ENCODE measurements around the gene ZFYVE19. TPM values are rescaled to one million over a fixed set of nuclear protein-coding genes. Genes with fewer than 3 reads are reported as not detected.

ZFYVE19 gene
- polyA plus RNA-seq, 3 donors: 8.2 to 62.9 (median 10.3) TPM

DNA sequence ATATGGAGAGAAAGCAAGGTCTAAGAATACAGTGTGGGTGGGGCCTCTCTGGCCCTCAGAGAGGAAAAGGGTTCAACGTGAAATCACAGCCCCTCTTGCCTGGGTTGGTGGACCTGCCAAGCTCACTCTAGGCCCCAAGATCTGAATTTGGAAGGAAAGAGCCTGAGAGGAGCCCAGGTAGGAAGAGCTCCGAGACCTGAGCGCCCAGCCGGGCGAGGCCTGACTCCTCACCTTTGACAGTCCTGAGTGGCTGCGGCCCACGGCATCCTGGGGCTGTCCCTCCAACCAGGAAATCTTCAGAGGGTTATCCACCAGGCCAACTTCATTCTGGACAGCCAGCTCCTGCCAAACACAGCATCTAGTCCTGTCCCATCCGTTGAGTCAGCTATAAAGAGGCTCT is 33.4 kb upstream of the ZFYVE19 start:
- Mint-ChIP-seq H3K27ac (peak overlapping the region in 1 of 7 donors; percentile 75), H3K4me1 (peaks cover 19% of the 10 kb centered on the region), H3K9me3 (no peaks in the 10 kb centered on the region), H3K36me3 (peaks cover 64 to 82% of the 10 kb centered on the region in 2 donors), H3K4me3 (no peak overlapping the region), H3K27me3 (ENCODE audit: low read depth in 3 of 3) (peaks cover 0 to 2% (median 1%) of the 10 kb centered on the region in 3 donors)
- DNase-seq: no peak
- Histone ChIP-seq H3K27ac (ENCODE audit: low read depth in 1 of 2, low read length in 2 of 2) (no peak overlapping the region), H3K9me3 (replicated peaks in 1 of 2; ENCODE audit: control insufficient read depth in 1 of 2, insufficient read depth in 1 of 2, low read length in 2 of 2) (no peaks in the 10 kb centered on the region), H3K4me3 (replicated peaks in 1 of 3; ENCODE audit: low read depth in 2 of 3, low read length in 3 of 3) (no peak overlapping the region), H3K4me2 (replicated peaks; ENCODE audit: extremely low read depth, low read length, poor library complexity, severe bottlenecking) (no peak overlapping the region), H2AFZ (ENCODE audit: insufficient read depth, low read depth, low read length, poor library complexity, severe bottlenecking) (no peak overlapping the region), H3K36me3 (replicated peaks in 1 of 2; ENCODE audit: control insufficient read depth in 1 of 2, insufficient read depth in 2 of 2, low read length in 2 of 2) (peaks cover 46 to 79% of the 10 kb centered on the region in 2 donors), H3K79me2 (ENCODE audit: insufficient read depth, low read length) (no peaks in the 10 kb centered on the region), H3K27me3 (ENCODE audit: control insufficient read depth in 2 of 2, insufficient read depth in 2 of 2, low read length in 2 of 2) (no peaks in the 10 kb centered on the region), H4K20me1 (ENCODE audit: insufficient read depth, low read length) (no peaks in the 10 kb centered on the region), H3K4me1 (ENCODE audit: control insufficient read depth in 1 of 2, insufficient read depth in 2 of 2, low read length in 2 of 2) (peaks cover 17 to 19% of the 10 kb centered on the region in 2 donors), H3K9ac (ENCODE audit: insufficient read depth, low read length, poor library complexity, severe bottlenecking) (no peak overlapping the region)
- 94% methylated on average over 8 of the region's 8 CpGs for WGBS (ENCODE audit: insufficient coverage)
- TF ChIP-seq, protein P1, sequence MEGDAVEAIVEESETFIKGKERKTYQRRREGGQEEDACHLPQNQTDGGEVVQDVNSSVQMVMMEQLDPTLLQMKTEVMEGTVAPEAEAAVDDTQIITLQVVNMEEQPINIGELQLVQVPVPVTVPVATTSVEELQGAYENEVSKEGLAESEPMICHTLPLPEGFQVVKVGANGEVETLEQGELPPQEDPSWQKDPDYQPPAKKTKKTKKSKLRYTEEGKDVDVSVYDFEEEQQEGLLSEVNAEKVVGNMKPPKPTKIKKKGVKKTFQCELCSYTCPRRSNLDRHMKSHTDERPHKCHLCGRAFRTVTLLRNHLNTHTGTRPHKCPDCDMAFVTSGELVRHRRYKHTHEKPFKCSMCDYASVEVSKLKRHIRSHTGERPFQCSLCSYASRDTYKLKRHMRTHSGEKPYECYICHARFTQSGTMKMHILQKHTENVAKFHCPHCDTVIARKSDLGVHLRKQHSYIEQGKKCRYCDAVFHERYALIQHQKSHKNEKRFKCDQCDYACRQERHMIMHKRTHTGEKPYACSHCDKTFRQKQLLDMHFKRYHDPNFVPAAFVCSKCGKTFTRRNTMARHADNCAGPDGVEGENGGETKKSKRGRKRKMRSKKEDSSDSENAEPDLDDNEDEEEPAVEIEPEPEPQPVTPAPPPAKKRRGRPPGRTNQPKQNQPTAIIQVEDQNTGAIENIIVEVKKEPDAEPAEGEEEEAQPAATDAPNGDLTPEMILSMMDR (IDR thresholded peaks at IDR 0.05): no peak
- intact Hi-C loops (cut with micrococcal nuclease): no loop called here

DNA sequence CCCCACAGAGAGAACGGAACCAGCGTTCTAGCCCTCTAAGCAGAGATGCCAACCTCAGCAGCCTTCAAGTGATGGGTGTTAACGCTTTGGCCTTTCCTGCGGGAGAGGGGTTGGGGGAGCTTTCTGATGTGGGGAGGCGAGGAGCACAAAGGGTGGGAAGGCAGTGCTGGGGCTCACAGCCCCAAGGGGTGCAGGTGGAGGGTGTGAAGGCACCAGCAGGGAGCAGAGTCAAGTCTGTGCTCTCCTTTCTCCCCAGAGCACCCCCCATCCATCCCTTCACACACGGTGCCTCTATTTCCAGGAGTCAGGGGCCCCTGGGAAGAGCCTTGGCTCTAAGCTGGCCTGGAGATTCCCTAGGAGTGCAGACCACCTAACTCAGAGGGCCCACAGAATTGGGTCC is 33.0 kb upstream of the ZFYVE19 start:
- H2AFZ ChIP-seq (ENCODE audit: insufficient read depth, low read depth, low read length, poor library complexity, severe bottlenecking): no peak overlapping the region
- no peak for DNase-seq
- WGBS (ENCODE audit: insufficient coverage): no CpG with 5 or more reads among the region's 6 CpGs
- no peaks in the 10 kb centered on the region for H3K27me3 ChIP-seq (ENCODE audit: control insufficient read depth in 2 of 2, insufficient read depth in 2 of 2, low read length in 2 of 2)
- no peak overlapping the region for H3K4me3 ChIP-seq (replicated peaks in 1 of 3; ENCODE audit: low read depth in 2 of 3, low read length in 3 of 3)
- no peaks in the 10 kb centered on the region for H3K79me2 ChIP-seq (ENCODE audit: insufficient read depth, low read length)
- no peaks in the 10 kb centered on the region for H3K9me3 Mint-ChIP-seq
- peak overlapping the region in 1 of 7 donors; percentile 33 for H3K27ac Mint-ChIP-seq
- no peak overlapping the region for H3K4me2 ChIP-seq (replicated peaks; ENCODE audit: extremely low read depth, low read length, poor library complexity, severe bottlenecking)
- peaks cover 15% of the 10 kb centered on the region for H3K4me1 Mint-ChIP-seq
- no peak overlapping the region for H3K9ac ChIP-seq (ENCODE audit: insufficient read depth, low read length, poor library complexity, severe bottlenecking)
- no peaks in the 10 kb centered on the region for H3K9me3 ChIP-seq (replicated peaks in 1 of 2; ENCODE audit: control insufficient read depth in 1 of 2, insufficient read depth in 1 of 2, low read length in 2 of 2)
- H3K4me1 ChIP-seq (ENCODE audit: control insufficient read depth in 1 of 2, insufficient read depth in 2 of 2, low read length in 2 of 2): peaks cover 13 to 15% of the 10 kb centered on the region in 2 donors
- H3K36me3 ChIP-seq (replicated peaks in 1 of 2; ENCODE audit: control insufficient read depth in 1 of 2, insufficient read depth in 2 of 2, low read length in 2 of 2): peaks cover 50 to 83% of the 10 kb centered on the region in 2 donors
- TF ChIP-seq, protein P1 (IDR thresholded peaks at IDR 0.05): no peak
- H3K36me3 Mint-ChIP-seq: peaks cover 62 to 83% of the 10 kb centered on the region in 2 donors
- no peaks in the 10 kb centered on the region for H4K20me1 ChIP-seq (ENCODE audit: insufficient read depth, low read length)
- no peak overlapping the region for H3K27ac ChIP-seq (ENCODE audit: low read depth in 1 of 2, low read length in 2 of 2)
- no peak overlapping the region for H3K4me3 Mint-ChIP-seq
- intact Hi-C loops (cut with micrococcal nuclease): no loop called here
- H3K27me3 Mint-ChIP-seq (ENCODE audit: low read depth in 3 of 3): peaks cover 0 to 2% (median 1%) of the 10 kb centered on the region in 3 donors

Measured in CD14-positive monocyte (primary cell).